C4-2B (cell line): ENCODE results near the gene C19orf85.

Experiments
- ZFX ChIP-seq: fragments of 450-650 bp; IDR thresholded peaks from 2 replicates; pipeline ENCODE4 v1.6.1; 2017
- TF ChIP-seq, protein P1 (sequence below): fragments of 450-650 bp; conservative IDR thresholded peaks from 2 replicates; pipeline ENCODE4 v1.5.1; 2017; ENCODE audit warnings: mild to moderate bottlenecking

DNA sequence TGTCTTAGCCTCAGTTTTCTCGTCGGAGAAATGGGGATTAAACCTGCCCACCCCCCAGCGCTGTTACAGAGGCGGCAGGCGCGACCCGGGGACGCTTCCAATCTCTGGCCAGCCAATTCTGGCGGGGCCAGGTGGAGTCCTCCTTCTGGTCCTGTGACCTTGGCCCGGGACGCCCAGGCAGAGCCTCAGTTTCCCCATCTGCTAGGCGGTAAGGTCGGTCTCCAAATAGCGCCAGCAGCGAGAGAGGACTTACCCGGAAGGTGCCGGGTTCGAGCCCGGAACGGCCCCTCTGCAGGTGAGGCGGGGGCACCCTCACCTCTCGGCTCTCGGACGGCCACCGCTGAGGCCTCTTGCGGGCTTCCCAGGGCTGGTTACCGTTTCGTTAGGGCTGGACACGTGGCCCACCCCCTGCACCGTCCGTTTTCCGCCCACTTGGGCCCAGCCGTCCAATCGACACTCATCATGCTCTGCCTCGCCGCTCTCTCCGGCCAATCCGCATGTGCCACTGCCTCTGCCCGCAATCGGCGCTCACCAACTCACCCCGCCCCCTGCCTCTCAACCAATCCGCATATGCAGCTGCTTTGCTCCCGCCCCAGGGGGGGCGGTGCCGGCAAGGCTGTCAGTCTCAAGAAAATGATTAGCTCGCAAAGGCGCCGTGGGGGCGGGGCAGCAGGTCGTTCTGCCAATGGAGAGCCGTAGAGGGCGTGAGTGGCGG, 3.1 kb downstream of the C19orf85 start, which contains the start of gene ISOC2:
- TF ChIP-seq, protein P1, sequence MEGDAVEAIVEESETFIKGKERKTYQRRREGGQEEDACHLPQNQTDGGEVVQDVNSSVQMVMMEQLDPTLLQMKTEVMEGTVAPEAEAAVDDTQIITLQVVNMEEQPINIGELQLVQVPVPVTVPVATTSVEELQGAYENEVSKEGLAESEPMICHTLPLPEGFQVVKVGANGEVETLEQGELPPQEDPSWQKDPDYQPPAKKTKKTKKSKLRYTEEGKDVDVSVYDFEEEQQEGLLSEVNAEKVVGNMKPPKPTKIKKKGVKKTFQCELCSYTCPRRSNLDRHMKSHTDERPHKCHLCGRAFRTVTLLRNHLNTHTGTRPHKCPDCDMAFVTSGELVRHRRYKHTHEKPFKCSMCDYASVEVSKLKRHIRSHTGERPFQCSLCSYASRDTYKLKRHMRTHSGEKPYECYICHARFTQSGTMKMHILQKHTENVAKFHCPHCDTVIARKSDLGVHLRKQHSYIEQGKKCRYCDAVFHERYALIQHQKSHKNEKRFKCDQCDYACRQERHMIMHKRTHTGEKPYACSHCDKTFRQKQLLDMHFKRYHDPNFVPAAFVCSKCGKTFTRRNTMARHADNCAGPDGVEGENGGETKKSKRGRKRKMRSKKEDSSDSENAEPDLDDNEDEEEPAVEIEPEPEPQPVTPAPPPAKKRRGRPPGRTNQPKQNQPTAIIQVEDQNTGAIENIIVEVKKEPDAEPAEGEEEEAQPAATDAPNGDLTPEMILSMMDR: no peak
- peak; percentile 57; the same call in 1 of the 2 replicates for TF ChIP-seq ZFX
